Measurements from ENCODE around the gene TAF1D.

DNA sequence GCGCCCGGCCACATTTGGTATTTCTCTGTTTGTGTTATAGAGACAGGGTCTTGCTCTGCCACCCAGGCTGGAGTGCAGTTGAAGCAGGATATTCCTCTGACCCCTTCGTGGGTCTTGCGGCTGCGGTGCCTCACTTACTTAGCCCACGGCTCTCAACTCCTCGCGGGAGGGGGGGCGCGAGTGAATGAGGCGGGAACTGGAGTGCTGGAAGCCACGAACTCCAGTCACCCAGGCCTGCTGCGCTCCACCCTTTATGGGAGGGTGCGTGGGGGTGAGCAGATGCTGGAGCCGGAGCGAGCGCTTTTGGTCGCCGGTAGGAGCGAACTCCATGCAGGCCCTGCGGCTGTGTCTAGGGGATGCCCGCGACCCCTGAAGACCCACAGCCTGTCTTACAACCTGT lies 2.0 kb upstream of the TAF1D start:
- TF ChIP-seq, protein P1, sequence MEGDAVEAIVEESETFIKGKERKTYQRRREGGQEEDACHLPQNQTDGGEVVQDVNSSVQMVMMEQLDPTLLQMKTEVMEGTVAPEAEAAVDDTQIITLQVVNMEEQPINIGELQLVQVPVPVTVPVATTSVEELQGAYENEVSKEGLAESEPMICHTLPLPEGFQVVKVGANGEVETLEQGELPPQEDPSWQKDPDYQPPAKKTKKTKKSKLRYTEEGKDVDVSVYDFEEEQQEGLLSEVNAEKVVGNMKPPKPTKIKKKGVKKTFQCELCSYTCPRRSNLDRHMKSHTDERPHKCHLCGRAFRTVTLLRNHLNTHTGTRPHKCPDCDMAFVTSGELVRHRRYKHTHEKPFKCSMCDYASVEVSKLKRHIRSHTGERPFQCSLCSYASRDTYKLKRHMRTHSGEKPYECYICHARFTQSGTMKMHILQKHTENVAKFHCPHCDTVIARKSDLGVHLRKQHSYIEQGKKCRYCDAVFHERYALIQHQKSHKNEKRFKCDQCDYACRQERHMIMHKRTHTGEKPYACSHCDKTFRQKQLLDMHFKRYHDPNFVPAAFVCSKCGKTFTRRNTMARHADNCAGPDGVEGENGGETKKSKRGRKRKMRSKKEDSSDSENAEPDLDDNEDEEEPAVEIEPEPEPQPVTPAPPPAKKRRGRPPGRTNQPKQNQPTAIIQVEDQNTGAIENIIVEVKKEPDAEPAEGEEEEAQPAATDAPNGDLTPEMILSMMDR (IDR thresholded peaks at IDR 0.05; ENCODE audit: extremely low read depth in 1 of 2, insufficient read depth in 1 of 2, low read depth in 1 of 2, low read length in 2 of 2) = no peak
- TF ChIP-seq POLR2A (IDR thresholded peaks at IDR 0.05; ENCODE audit: low read depth, low read length) = no peak
- no peak for TF ChIP-seq POLR2AphosphoS5 (IDR thresholded peaks at IDR 0.05; ENCODE audit: insufficient read depth, low read depth, low read length)
- TF ChIP-seq EZH2 (IDR thresholded peaks at IDR 0.05; ENCODE audit: borderline replicate concordance, low read depth, low read length, severe bottlenecking) = no peak
- TF ChIP-seq GATA2 (IDR thresholded peaks at IDR 0.05; ENCODE audit: insufficient read depth, insufficient read length, low read depth, low read length) = no peak
- TF ChIP-seq, protein P2, sequence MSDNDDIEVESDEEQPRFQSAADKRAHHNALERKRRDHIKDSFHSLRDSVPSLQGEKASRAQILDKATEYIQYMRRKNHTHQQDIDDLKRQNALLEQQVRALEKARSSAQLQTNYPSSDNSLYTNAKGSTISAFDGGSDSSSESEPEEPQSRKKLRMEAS (IDR thresholded peaks at IDR 0.05; ENCODE audit: insufficient read depth, insufficient read length) = no peak
- no peak for TF ChIP-seq FOS (IDR thresholded peaks at IDR 0.05; ENCODE audit: borderline replicate concordance, insufficient read depth, low read length)
